H1 (cell line): ENCODE measurements around the gene DOCK1. TPM values are rescaled to one million over a fixed set of nuclear protein-coding genes. Genes with fewer than 3 reads are reported as not detected.

Experiments
- CTCF ChIA-PET: fragments of 300-600 bp; sonication (Branson Sonifier 250); formaldehyde crosslinking; loops from one replicate; lab custom pipeline; 2021; ENCODE audit not compliant: partially characterized antibody; lab: Charles Lee
- POLR2A ChIA-PET: fragments of 300-600 bp; sonication (Branson Sonifier 250); formaldehyde crosslinking; loops from one replicate; lab custom pipeline; 2021; ENCODE audit warnings: inconsistent platforms; ENCODE audit not compliant: partially characterized antibody; lab: Charles Lee
- DNase-seq, 2 experiments: peaks; one replicate each; pipeline versions ENCODE4 v3.0.0 to v3.0.0-alpha.2; 2010 to 2022; ENCODE audit warnings: low spot score in 2 of 2, low read depth in 1 of 2, mixed read lengths in 1 of 2
- FAIRE-seq: peaks from 2 replicates; lab custom pipeline; 2011; peaks lifted over from hg19 to GRCh38; lab: Jason Lieb, UNC
- H2AFZ ChIP-seq: 2 replicates; pipeline ENCODE4 v1.8.1; 2012; ENCODE audit warnings: low read length, inconsistent platforms
- H2AK5ac ChIP-seq: 2 replicates; pipeline ENCODE4 v1.6.1; 2013; ENCODE audit warnings: low read depth, low read length
- H2BK120ac ChIP-seq: replicated peaks from 2 replicates; pipeline ENCODE3; 2013; ENCODE audit warnings: low read depth, low read length, inconsistent platforms
- H2BK12ac ChIP-seq: 2 replicates; pipeline ENCODE4 v1.6.1; 2013; ENCODE audit warnings: low read depth, low read length
- H2BK15ac ChIP-seq: 2 replicates; pipeline ENCODE4 v1.6.1; 2013; ENCODE audit warnings: low read length
- H2BK20ac ChIP-seq: 2 replicates; pipeline ENCODE4 v1.6.1; 2013; ENCODE audit warnings: low read length
- H2BK5ac ChIP-seq: 2 replicates; pipeline ENCODE4 v1.6.1; 2013; ENCODE audit warnings: low read depth, low read length
- H3K14ac ChIP-seq: 2 replicates; pipeline ENCODE4 v1.6.1; 2013; ENCODE audit warnings: inconsistent platforms; ENCODE audit not compliant: insufficient read length
- H3K18ac ChIP-seq: 2 replicates; pipeline ENCODE4 v1.6.1; 2013; ENCODE audit warnings: low read length; ENCODE audit errors: extremely low read depth
- H3K23ac ChIP-seq: 2 replicates; pipeline ENCODE4 v1.6.1; 2013; ENCODE audit warnings: inconsistent platforms; ENCODE audit not compliant: insufficient read length
- H3K23me2 ChIP-seq: 2 replicates; pipeline ENCODE4 v1.6.1; 2013; ENCODE audit warnings: low read depth, low read length
- H3K27ac ChIP-seq: 2 replicates; pipeline ENCODE4 v1.6.1; 2011; ENCODE audit warnings: low read depth, low read length, inconsistent platforms
- H3K27me3 ChIP-seq, 4 experiments: replicated peaks in 1 of 4; 1 replicate in 1 of 4; 2 replicates in 3 of 4; pipeline versions ENCODE4 v1.6.1 to v1.8.1; 2011 to 2013; ENCODE audit warnings: low read length in 3 of 4, mild to moderate bottlenecking in 3 of 4, inconsistent platforms in 2 of 4, mixed read lengths in 2 of 4, moderate library complexity in 1 of 4; ENCODE audit not compliant: control insufficient read depth in 3 of 4, insufficient read depth in 3 of 4; ENCODE audit errors: extremely low read depth in 1 of 4
- H3K36me3 ChIP-seq, 4 experiments: 2 replicates each; pipeline versions ENCODE4 v1.6.1 to v1.8.1; 2011 to 2013; ENCODE audit warnings: mild to moderate bottlenecking in 4 of 4, low read length in 3 of 4, moderate library complexity in 2 of 4, control low read depth in 1 of 4, inconsistent platforms in 1 of 4; ENCODE audit not compliant: insufficient read depth in 4 of 4, control insufficient read depth in 2 of 4
- H3K4ac ChIP-seq: replicated peaks from 2 replicates; pipeline ENCODE3; 2013; ENCODE audit warnings: low read length, low read depth, mixed read lengths, inconsistent platforms; ENCODE audit not compliant: insufficient read length
- H3K4me1 ChIP-seq, 4 experiments: replicated peaks in 1 of 4; 1 replicate in 1 of 4; 2 replicates in 3 of 4; pipeline versions ENCODE4 v1.6.1 to v1.8.1; 2011 to 2013; ENCODE audit warnings: low read length in 3 of 4, inconsistent platforms in 2 of 4, mixed read lengths in 1 of 4; ENCODE audit not compliant: insufficient read depth in 4 of 4, control insufficient read depth in 3 of 4
- H3K4me2 ChIP-seq, 2 experiments: 2 replicates each; pipeline versions ENCODE4 v1.6.1 to v1.8.1; 2011 to 2013; ENCODE audit warnings: low read depth in 2 of 2, low read length in 2 of 2, control low read depth in 1 of 2, inconsistent platforms in 1 of 2, mild to moderate bottlenecking in 1 of 2; ENCODE audit not compliant: insufficient read depth in 1 of 2
- H3K4me3 ChIP-seq, 4 experiments: fragments of 200-600, 300-600 bp in 1 of 4; sonication (generic), shearing (Covaris generic), sonication (Bioruptor Twin) in 1 of 4; 2 replicates each; pipeline versions ENCODE4 v1.5.1 to v1.8.1; 2011 to 2016; ENCODE audit warnings: low read length in 4 of 4, low read depth in 3 of 4, control low read depth in 2 of 4, inconsistent platforms in 2 of 4, mild to moderate bottlenecking in 2 of 4, mixed read lengths in 1 of 4, moderate library complexity in 1 of 4; ENCODE audit not compliant: insufficient read depth in 2 of 4; ENCODE audit errors: extremely low read depth in 1 of 4
- H3K56ac ChIP-seq: replicated peaks from 2 replicates; pipeline ENCODE3; 2013; ENCODE audit warnings: low read depth, mild to moderate bottlenecking, mixed read lengths, low read length, inconsistent platforms; ENCODE audit not compliant: insufficient read length
- H3K79me1 ChIP-seq: 2 replicates; pipeline ENCODE4 v1.6.1; 2013; ENCODE audit warnings: low read depth, low read length, control low read depth
- H3K79me2 ChIP-seq, 2 experiments: 2 replicates each; pipeline versions ENCODE4 v1.6.1 to v1.8.1; 2012 to 2013; ENCODE audit warnings: low read length in 2 of 2, mild to moderate bottlenecking in 2 of 2, inconsistent platforms in 1 of 2; ENCODE audit not compliant: insufficient read depth in 2 of 2, control insufficient read depth in 1 of 2
- H3K9ac ChIP-seq, 4 experiments: replicated peaks in 1 of 4; 1 replicate in 1 of 4; 2 replicates in 3 of 4; pipeline versions ENCODE4 v1.6.1 to v1.8.1; 2011 to 2013; ENCODE audit warnings: low read depth in 3 of 4, low read length in 3 of 4, control low read depth in 2 of 4, mild to moderate bottlenecking in 2 of 4, moderate library complexity in 2 of 4, inconsistent platforms in 1 of 4; ENCODE audit errors: extremely low read depth in 1 of 4
- H3K9me3 ChIP-seq, 2 experiments: 2 replicates each; pipeline versions ENCODE4 v1.6.1 to v1.8.1; 2012 to 2013; ENCODE audit warnings: mild to moderate bottlenecking in 2 of 2, moderate library complexity in 2 of 2, control low read depth in 1 of 2, inconsistent platforms in 1 of 2, low read depth in 1 of 2, low read length in 1 of 2, mixed read lengths in 1 of 2; ENCODE audit not compliant: insufficient read depth in 2 of 2
- H4K20me1 ChIP-seq, 2 experiments: replicated peaks in 1 of 2; 2 replicates each; pipeline versions ENCODE3 to v1.8.1; 2011 to 2013; ENCODE audit warnings: inconsistent platforms in 2 of 2, low read length in 2 of 2, mild to moderate bottlenecking in 1 of 2; ENCODE audit not compliant: insufficient read depth in 2 of 2, control insufficient read depth in 1 of 2
- H4K5ac ChIP-seq: 2 replicates; pipeline ENCODE4 v1.6.1; 2013; ENCODE audit warnings: low read length, low read depth, mixed read lengths, inconsistent platforms; ENCODE audit not compliant: insufficient read length
- H4K8ac ChIP-seq: 2 replicates; pipeline ENCODE4 v1.8.0; 2013; ENCODE audit warnings: mild to moderate bottlenecking, moderate library complexity, low read length, inconsistent platforms; ENCODE audit not compliant: insufficient read depth; ENCODE audit errors: extremely low read depth
- H4K91ac ChIP-seq: replicated peaks from 2 replicates; pipeline ENCODE3; 2013; ENCODE audit warnings: low read length, mixed read lengths, inconsistent platforms; ENCODE audit not compliant: insufficient read length
- ATF3 ChIP-seq: IDR thresholded peaks from 2 replicates; pipeline ENCODE4 v1.6.1; 2011; ENCODE audit warnings: low read depth, mild to moderate bottlenecking, low read length; ENCODE audit not compliant: insufficient read depth
- CEBPB ChIP-seq: IDR thresholded peaks from 2 replicates; pipeline ENCODE4 v1.6.1; 2012; ENCODE audit warnings: low read depth, low read length
- RBBP5 ChIP-seq: IDR thresholded peaks from 2 replicates; pipeline ENCODE4 v1.7.1; 2012; ENCODE audit warnings: low read depth, mild to moderate bottlenecking, inconsistent platforms, low read length, moderate library complexity, borderline replicate concordance
- WGBS, 2 experiments: shearing (Covaris generic) in 1 of 2; methylation state at CpG; one replicate each; pipeline versions ENCODE4 v1.1.6 to v1.1.7; 2013 to 2015; ENCODE audit warnings: low lambda C conversion rate in 2 of 2, mixed read lengths in 2 of 2, inconsistent platforms in 1 of 2, low coverage in 1 of 2, missing lambda C conversion rate in 1 of 2; ENCODE audit not compliant: insufficient replicate concordance in 2 of 2, insufficient coverage in 1 of 2, insufficient read length in 1 of 2; ENCODE audit errors: extremely low coverage in 1 of 2, missing lambda C conversion rate in 1 of 2; 5-methylcytosine and 5-hydroxymethylcytosine counted together
- polyA plus RNA-seq, 7 experiments: library from polyadenylated mRNA; depleted of rRNA in 3 of 7; stranded (reverse) in 5 of 7; unstranded in 2 of 7; fragments of >200 nt in 5 of 7; fragments of 200-250 nt in 2 of 7; gene quantifications; 1 replicate in 5 of 7; 2 replicates in 1 of 7; 4 replicates in 1 of 7; pipeline versions ENCODE4 v1.2.1 to v1.2.3, GENCODE V29; 2011 to 2013; ENCODE audit warnings: missing spikeins in 2 of 7, mixed read lengths in 2 of 7
- total RNA-seq: library from RNA; stranded (reverse); fragmentation: NEBNext Ultra II Directional; extraction: Animal tissue kit (Norgen Biotek cat#: 25700); gene quantifications from 2 replicates; pipeline ENCODE4 v1.2.1, GENCODE V29; 2021
- TF ChIP-seq, protein P1 (sequence below): IDR thresholded peaks from 2 replicates; pipeline ENCODE4 v1.6.1; 2011; ENCODE audit warnings: low read length, improper control_type of control experiment

Gene DOCK1
- total and polyA plus RNA-seq, 2 of the 8 experiments (the other 6 are each of a cell fraction or from before 2014, with no cell fraction given): 11.6 to 53.0 TPM

- no peaks in the 10 kb centered on the region for H3K4me1 ChIP-seq
- no peak overlapping the region for H4K91ac ChIP-seq
- no peak overlapping the region for H3K18ac ChIP-seq
- no peak overlapping the region for H2BK120ac ChIP-seq
- no peak overlapping the region for H3K4me3 ChIP-seq
- H3K9ac ChIP-seq: no peak overlapping the region
- no peak overlapping the region for H2BK20ac ChIP-seq
- H3K23me2 ChIP-seq: no peaks in the 10 kb centered on the region
- ChIA-PET POLR2A (no interaction called here), CTCF (no interaction called here)
- H3K79me2 ChIP-seq: no peaks in the 10 kb centered on the region
- no peak overlapping the region for H3K4me2 ChIP-seq
- no peaks in the 10 kb centered on the region for H3K27me3 ChIP-seq
- no peak overlapping the region for H2BK12ac ChIP-seq
- no peak overlapping the region for H2AK5ac ChIP-seq
- H2BK5ac ChIP-seq: no peak overlapping the region
- peaks cover 0 to 8% (median 5%) of the 10 kb centered on the region in 4 experiments; a peak in 3 of 8 replicates for H3K36me3 ChIP-seq
- no peaks in the 10 kb centered on the region for H3K79me1 ChIP-seq
- H3K56ac ChIP-seq: no peak overlapping the region
- no peak overlapping the region for H3K23ac ChIP-seq
- H3K27ac ChIP-seq: no peak overlapping the region
- FAIRE-seq (no peak), DNase-seq (no peak)
- peaks cover 1 to 3% of the 10 kb centered on the region in 2 experiments for H4K20me1 ChIP-seq
- H3K14ac ChIP-seq: no peak overlapping the region
- H4K8ac ChIP-seq: no peak overlapping the region
- H4K5ac ChIP-seq: no peak overlapping the region
- no peak overlapping the region for H3K4ac ChIP-seq
- TF ChIP-seq, protein P1, sequence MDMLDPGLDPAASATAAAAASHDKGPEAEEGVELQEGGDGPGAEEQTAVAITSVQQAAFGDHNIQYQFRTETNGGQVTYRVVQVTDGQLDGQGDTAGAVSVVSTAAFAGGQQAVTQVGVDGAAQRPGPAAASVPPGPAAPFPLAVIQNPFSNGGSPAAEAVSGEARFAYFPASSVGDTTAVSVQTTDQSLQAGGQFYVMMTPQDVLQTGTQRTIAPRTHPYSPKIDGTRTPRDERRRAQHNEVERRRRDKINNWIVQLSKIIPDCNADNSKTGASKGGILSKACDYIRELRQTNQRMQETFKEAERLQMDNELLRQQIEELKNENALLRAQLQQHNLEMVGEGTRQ: no peak
- TF ChIP-seq CEBPB (no peak), RBBP5 (no peak), ATF3 (no peak)
- no peak overlapping the region for H2AFZ ChIP-seq
- 96% methylated on average over 6 of the region's 6 CpGs; no CpG with 5 or more reads in 1 of the 2 experiments for WGBS, 2 experiments
- no peaks in the 10 kb centered on the region for H3K9me3 ChIP-seq
- H2BK15ac ChIP-seq: no peak overlapping the region
Observed at GRCh38 chr10:127047878-127048238, 142.6 kb downstream of the DOCK1 start.
